ENCODE results near the gene HIPK2. TPM values are rescaled to one million over a fixed set of nuclear protein-coding genes. Genes with fewer than 3 reads are reported as not detected.

The HIPK2 gene
- total and polyA plus RNA-seq, 10 of the 15 experiments (the other 5 are each of a cell fraction or from before 2014, with no cell fraction given) = 1.7 to 39.0 (median 9.4) TPM

GRCh38 chr7:139744768-139745677, 32.8 kb downstream of the HIPK2 start:
- in situ Hi-C loops (cut with MboI) (no loop called here), intact Hi-C loops (cut with micrococcal nuclease; ENCODE audit: unreplicated experiment) (no loop called here)
- Histone ChIP-seq H3K36me3 (ENCODE audit: control insufficient read depth in 2 of 2, insufficient read depth in 2 of 2, low read length in 1 of 2) (peaks cover 0 to 2% of the 10 kb centered on the region in 2 experiments; a peak in 3 of 4 replicates), H3K4me3 (no peak overlapping the region), H3K4me2 (ENCODE audit: control insufficient read depth, insufficient read depth) (no peak overlapping the region), H3K27ac (ENCODE audit: control insufficient read depth, insufficient read depth) (no peak overlapping the region), H3K9me3 (replicated peaks; ENCODE audit: control insufficient read depth, insufficient read depth, low read length) (no peaks in the 10 kb centered on the region), H4K20me1 (ENCODE audit: control insufficient read depth, insufficient read depth) (peaks cover 4% of the 10 kb centered on the region; the same call in 1 of the 2 replicates), H3K4me1 (ENCODE audit: control insufficient read depth, insufficient read depth, low read length) (no peaks in the 10 kb centered on the region), H3K9ac (ENCODE audit: control insufficient read depth, insufficient read depth, low read length) (no peak overlapping the region), H2AFZ (ENCODE audit: control insufficient read depth, low read depth, low read length) (no peak overlapping the region), H3K27me3 (replicated peaks in 1 of 2; ENCODE audit: control insufficient read depth in 2 of 2, insufficient read depth in 2 of 2, low read length in 1 of 2) (no peaks in the 10 kb centered on the region), H3K79me2 (ENCODE audit: control insufficient read depth, insufficient read depth, low read length) (peaks cover 4% of the 10 kb centered on the region)
- no peak for FAIRE-seq
- WGBS (ENCODE audit: insufficient coverage, insufficient replicate concordance, low lambda C conversion rate, missing lambda C conversion rate) = 95% methylated on average over 18 of the region's 18 CpGs
- POLR2A ChIA-PET = interaction anchor here (0.8 to 1.0 kb wide), 2 partner anchors 11 to 23 kb away, joined by 3 to 4 read pairs; no protein-coding TSS in a partner anchor
- RAD21 ChIA-PET (ENCODE audit: unreplicated experiment) = interaction anchor here (0.9 kb wide), 1 partner anchor 16 kb away, joined by 3 read pairs; no protein-coding TSS in a partner anchor
- BruUV-seq (replicated peaks) = no TSS peak
- DNase-seq (ENCODE audit: low read depth, low spot score) = no peak
- SMC1A ChIA-PET (ENCODE audit: uncharacterized antibody, unreplicated experiment) = interaction anchor here (1.0 to 1.8 kb wide), 4 partner anchors 10 to 100 kb away, joined by 3 to 8 read pairs (median 5); no protein-coding TSS in a partner anchor
- CTCF ChIA-PET = interaction anchor here (0.5 to 1.6 kb wide), 4 partner anchors 30 to 1239 kb away, joined by 3 to 5 read pairs (median 4); no protein-coding TSS in a partner anchor
- no peak for ATAC-seq
- TF ChIP-seq PBX3 (IDR thresholded peaks at IDR 0.05; ENCODE audit: insufficient replicate concordance, low read depth, low read length) = no peak
- TF ChIP-seq ETV6 (conservative IDR thresholded peaks at IDR 0.05 in 1 of 2, IDR thresholded peaks at IDR 0.05 in 1 of 2; ENCODE audit: borderline replicate concordance in 1 of 2, low read depth in 1 of 2) = no peak
- no peak for TF ChIP-seq FOS (IDR thresholded peaks at IDR 0.05; ENCODE audit: borderline replicate concordance, extremely low read depth, insufficient read length)
- no peak for TF ChIP-seq BCL3 (IDR thresholded peaks at IDR 0.05; ENCODE audit: borderline replicate concordance, insufficient read depth, low read depth, low read length, poor library complexity, severe bottlenecking)
- no peak for TF ChIP-seq TCF3 (IDR thresholded peaks at IDR 0.05; ENCODE audit: borderline replicate concordance, insufficient read depth, low read depth, low read length)
- no peak for TF ChIP-seq MTA2 (IDR thresholded peaks at IDR 0.05; ENCODE audit: low read depth)
- TF ChIP-seq SREBF2 (IDR thresholded peaks at IDR 0.05; ENCODE audit: low read length) = no peak
- TF ChIP-seq HCFC1 (IDR thresholded peaks at IDR 0.05; ENCODE audit: low read length) = no peak
- TF ChIP-seq ELK1 (IDR thresholded peaks at IDR 0.05; ENCODE audit: low read depth, low read length) = no peak
- no peak for TF ChIP-seq EP300 (IDR thresholded peaks at IDR 0.05; ENCODE audit: borderline replicate concordance in 1 of 2, control insufficient read depth in 1 of 2, low read depth in 2 of 2, low read length in 2 of 2)
- TF ChIP-seq HSF1 (IDR thresholded peaks at IDR 0.05; ENCODE audit: low read depth, low read length) = no peak
- TF ChIP-seq NRF1 (conservative IDR thresholded peaks at IDR 0.05; ENCODE audit: low read depth, low read length) = no peak
- TF ChIP-seq ZNF274 (IDR thresholded peaks at IDR 0.05; ENCODE audit: insufficient read depth, insufficient read length) = no peak
- no peak for TF ChIP-seq TARDBP (IDR thresholded peaks at IDR 0.05; ENCODE audit: borderline replicate concordance)
- TF ChIP-seq EGR1 (IDR thresholded peaks at IDR 0.05; ENCODE audit: borderline replicate concordance in 1 of 2, low read depth in 2 of 2, low read length in 2 of 2) = no peak
- no peak for TF ChIP-seq ZNF24 (IDR thresholded peaks at IDR 0.05)

All from GM12878 (cell line).